ENCODE measurements around the gene LRRC47. TPM values are rescaled to one million over a fixed set of nuclear protein-coding genes. Genes with fewer than 3 reads are reported as not detected.
A peak's percentile ranks its signal among the peaks of the same experiment; 100 is the strongest.

The LRRC47 gene
- total and polyA plus RNA-seq, 2 of the 8 experiments (the other 6 are each of a cell fraction or from before 2014, with no cell fraction given) = 38.3 to 82.4 TPM

DNA sequence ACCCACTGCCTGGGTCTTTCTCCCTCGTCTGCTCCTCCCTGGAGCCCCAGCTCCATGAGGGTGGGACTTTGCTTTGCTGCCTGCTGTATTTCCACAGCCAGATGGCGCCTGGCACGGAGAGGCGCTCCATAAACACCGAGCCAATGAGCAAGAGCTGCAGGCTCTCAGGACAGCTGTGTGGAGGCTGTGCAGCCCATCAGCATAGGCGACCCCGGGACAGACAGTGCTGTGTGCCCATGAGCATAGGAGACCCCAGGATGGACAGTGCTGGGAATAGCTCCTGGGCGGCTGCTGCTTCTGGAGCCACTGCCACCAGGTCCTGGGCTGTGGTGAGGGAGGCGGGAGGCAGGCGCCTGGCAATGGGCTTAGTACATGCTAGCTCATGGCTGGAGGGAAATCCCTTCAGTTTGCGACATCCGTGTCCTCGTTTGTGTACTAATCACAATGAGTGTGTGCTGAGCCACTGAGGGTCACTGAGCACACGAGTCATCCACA, 31.6 kb upstream of the LRRC47 start:
- H2AK5ac ChIP-seq (ENCODE audit: low read depth, low read length) = no peak overlapping the region
- H2BK15ac ChIP-seq (ENCODE audit: low read length) = no peak overlapping the region
- no peak overlapping the region for H4K5ac ChIP-seq (ENCODE audit: insufficient read length, low read depth, low read length)
- H3K27me3 ChIP-seq (replicated peaks in 1 of 4; ENCODE audit: control insufficient read depth in 3 of 4, extremely low read depth in 1 of 4, insufficient read depth in 3 of 4, low read length in 3 of 4) = no peaks in the 10 kb centered on the region
- no peak overlapping the region for H3K56ac ChIP-seq (replicated peaks; ENCODE audit: insufficient read length, low read depth, low read length)
- H2BK5ac ChIP-seq (ENCODE audit: low read depth, low read length) = no peak overlapping the region
- no peaks in the 10 kb centered on the region for H3K79me1 ChIP-seq (ENCODE audit: low read depth, low read length)
- H3K9me3 ChIP-seq (ENCODE audit: insufficient read depth in 2 of 2, low read depth in 1 of 2, low read length in 1 of 2) = no peaks in the 10 kb centered on the region
- no peak overlapping the region for H3K4me3 ChIP-seq (ENCODE audit: extremely low read depth in 1 of 4, insufficient read depth in 2 of 4, low read depth in 3 of 4, low read length in 4 of 4)
- H3K23ac ChIP-seq (ENCODE audit: insufficient read length) = no peak overlapping the region
- no peak overlapping the region for H2BK120ac ChIP-seq (replicated peaks; ENCODE audit: low read depth, low read length)
- ChIA-PET CTCF (ENCODE audit: partially characterized antibody) (interaction anchor here (0.6 to 2.6 kb wide), 7 partner anchors 12 to 204 kb away, joined by 4 to 23 read pairs (median 4); partner anchors contain the start of gene DFFB), POLR2A (ENCODE audit: partially characterized antibody) (interaction anchor here (0.9 to 1.1 kb wide), 2 partner anchors 11 to 32 kb away, joined by 3 read pairs; no protein-coding TSS in a partner anchor)
- no peaks in the 10 kb centered on the region for H3K79me2 ChIP-seq (ENCODE audit: control insufficient read depth in 1 of 2, insufficient read depth in 2 of 2, low read length in 2 of 2)
- H2AFZ ChIP-seq (ENCODE audit: low read length) = no peak overlapping the region
- DNase-seq (ENCODE audit: low read depth in 1 of 2, low spot score in 2 of 2) (peak in 1 of 2 experiments; percentile 51), FAIRE-seq (no peak)
- no peak overlapping the region for H2BK12ac ChIP-seq (ENCODE audit: low read depth, low read length)
- H3K4ac ChIP-seq (replicated peaks; ENCODE audit: insufficient read length, low read depth, low read length) = no peak overlapping the region
- no peaks in the 10 kb centered on the region for H3K23me2 ChIP-seq (ENCODE audit: low read depth, low read length)
- no peak overlapping the region for H3K9ac ChIP-seq (replicated peaks in 1 of 4; ENCODE audit: extremely low read depth in 1 of 4, low read depth in 3 of 4, low read length in 3 of 4)
- H4K20me1 ChIP-seq (replicated peaks in 1 of 2; ENCODE audit: control insufficient read depth in 1 of 2, insufficient read depth in 2 of 2, low read length in 2 of 2) = peaks cover 1 to 10% of the 10 kb centered on the region in 2 experiments
- no peak overlapping the region for H3K18ac ChIP-seq (ENCODE audit: extremely low read depth, low read length)
- no peak overlapping the region for H4K91ac ChIP-seq (replicated peaks; ENCODE audit: insufficient read length, low read length)
- H3K4me2 ChIP-seq (ENCODE audit: insufficient read depth in 1 of 2, low read depth in 2 of 2, low read length in 2 of 2) = no peak overlapping the region
- H3K4me1 ChIP-seq (replicated peaks in 1 of 4; ENCODE audit: control insufficient read depth in 3 of 4, insufficient read depth in 4 of 4, low read length in 3 of 4) = no peaks in the 10 kb centered on the region
- no peak overlapping the region for H3K14ac ChIP-seq (ENCODE audit: insufficient read length)
- no peak overlapping the region; the same call in 1 of the 2 replicates for H4K8ac ChIP-seq (ENCODE audit: extremely low read depth, insufficient read depth, low read length)
- H2BK20ac ChIP-seq (ENCODE audit: low read length) = no peak overlapping the region
- H3K36me3 ChIP-seq (ENCODE audit: control insufficient read depth in 2 of 4, insufficient read depth in 4 of 4, low read length in 3 of 4) = peaks cover 0 to 15% (median 3%) of the 10 kb centered on the region in 4 experiments; a peak in 5 of 8 replicates
- 85% methylated on average over 14 of the region's 14 CpGs; no CpG with 5 or more reads in 1 of the 2 experiments for WGBS, 2 experiments (ENCODE audit: extremely low coverage in 1 of 2, insufficient coverage in 1 of 2, insufficient read length in 1 of 2, insufficient replicate concordance in 2 of 2, low coverage in 1 of 2, low lambda C conversion rate in 2 of 2, missing lambda C conversion rate in 1 of 2)
- H3K27ac ChIP-seq (ENCODE audit: low read depth, low read length) = no peak overlapping the region
- TF ChIP-seq CTCF (IDR thresholded peaks at IDR 0.05; ENCODE audit: control extremely low read depth in 1 of 3, insufficient read depth in 1 of 3, low read depth in 1 of 3, low read length in 3 of 3) (peak; percentile 41 to 67 (median 54)), RAD21 (IDR thresholded peaks at IDR 0.05 in 1 of 2, conservative IDR thresholded peaks at IDR 0.05 in 1 of 2; ENCODE audit: low read depth in 2 of 2, low read length in 2 of 2) (peak; percentile 21 to 51; a peak in 3 of 4 replicates), SP4 (IDR thresholded peaks at IDR 0.05; ENCODE audit: low read length) (no peak), GABPA (IDR thresholded peaks at IDR 0.05; ENCODE audit: borderline replicate concordance, insufficient read depth, low read length) (no peak), ZNF274 (IDR thresholded peaks at IDR 0.05; ENCODE audit: borderline replicate concordance, extremely low read depth, low read length) (no peak)

Data from H1 (cell line).